HCT116 (cell line): Measurements from ENCODE around the gene TMEM154. TPM values are rescaled to one million over a fixed set of nuclear protein-coding genes. Genes with fewer than 3 reads are reported as not detected.

Experiments
- ATAC-seq: fragments of 200-7000 bp; cut with Tn5 transposase; 2 replicates; pipeline ENCODE4 v1.9.1; 2020; ENCODE audit warnings: mild to moderate bottlenecking, moderate library complexity
- BruUV-seq: library from RNA; stranded (reverse); fragments of 400-500 nt; replicated peaks from 2 replicates; lab custom pipeline; 2021; lab: Mats Ljungman, UMichigan
- CTCF ChIA-PET: fragments of 300-600 bp; sonication (Branson Sonifier 250); formaldehyde crosslinking; loops from one replicate; lab custom pipeline; 2021; ENCODE audit warnings: antibody characterized with exemption; lab: Charles Lee
- POLR2A ChIA-PET: fragments of 300-600, 350-600 bp; sonication (Branson Sonifier 250); formaldehyde crosslinking; loops from one replicate; lab custom pipeline; 2021; ENCODE audit warnings: antibody characterized with exemption; lab: Charles Lee
- RAD21 ChIA-PET, 2 experiments: fragments of 300-600 bp; sonication (Branson Sonifier 250); formaldehyde crosslinking; loops; one replicate each; lab custom pipeline; 2023; ENCODE audit warnings: low total read pairs in 2 of 2; ENCODE audit not compliant: uncharacterized antibody in 2 of 2, unreplicated experiment in 2 of 2, low non-redundant PET in 1 of 2; lab: Charles Lee
- DNase-seq: peaks from one replicate; pipeline ENCODE4 v3.0.0-alpha.2; 2010; ENCODE audit warnings: low read depth, low spot score
- H2AFZ ChIP-seq: fragments of 200-600 bp; shearing (Covaris generic), sonication (generic); 2 replicates; pipeline ENCODE4 v1.6.1; 2017; ENCODE audit warnings: low read depth, mixed run types, mixed read lengths, antibody characterized with exemption, low read length; ENCODE audit not compliant: poor library complexity, severe bottlenecking
- H3K27ac ChIP-seq: 2 replicates; pipeline ENCODE4 v1.5.1; 2012; ENCODE audit warnings: low read depth, low read length
- H3K27me3 ChIP-seq: fragments of 200-600 bp; sonication (generic); 2 replicates; pipeline ENCODE4 v1.6.1; 2016; ENCODE audit warnings: mixed run types, low read length, mixed read lengths; ENCODE audit not compliant: insufficient read depth
- H3K36me3 ChIP-seq, 2 experiments: fragments of 200-500 bp in 1 of 2; fragments of 200-600 bp in 1 of 2; sonication (Bioruptor generic) in 1 of 2; sonication (generic) in 1 of 2; 2 replicates each; pipeline versions ENCODE4 v1.5.1 to v1.6.1; 2014 to 2016; ENCODE audit warnings: low read length in 2 of 2, inconsistent platforms in 1 of 2, mixed read lengths in 1 of 2, mixed run types in 1 of 2; ENCODE audit not compliant: insufficient read depth in 2 of 2, control insufficient read depth in 1 of 2
- H3K4me1 ChIP-seq, 2 experiments: fragments of 200-600 bp in 1 of 2; sonication (generic) in 1 of 2; 2 replicates each; pipeline versions ENCODE4 v1.5.1 to v1.6.1; 2012 to 2017; ENCODE audit warnings: low read length in 2 of 2, inconsistent platforms in 1 of 2, mild to moderate bottlenecking in 1 of 2, mixed read lengths in 1 of 2, mixed run types in 1 of 2, moderate library complexity in 1 of 2; ENCODE audit not compliant: insufficient read depth in 2 of 2, control insufficient read depth in 1 of 2
- H3K4me2 ChIP-seq: fragments of 200-600 bp; sonication (generic); 2 replicates; pipeline ENCODE4 v1.6.1; 2017; ENCODE audit warnings: mixed run types, low read length, mixed read lengths
- H3K4me3 ChIP-seq, 2 experiments: fragments of 200-600 bp in 1 of 2; sonication (generic) in 1 of 2; replicated peaks in 1 of 2; 2 replicates each; pipeline ENCODE4 v1.5.1; 2011 to 2016; ENCODE audit warnings: low read length in 2 of 2, control low read depth in 1 of 2, low read depth in 1 of 2, mild to moderate bottlenecking in 1 of 2, mixed read lengths in 1 of 2, mixed run types in 1 of 2
- H3K79me2 ChIP-seq: fragments of 200-600 bp; sonication (generic); 2 replicates; pipeline ENCODE4 v1.6.1; 2017; ENCODE audit warnings: mild to moderate bottlenecking, mixed run types, low read length, moderate library complexity, mixed read lengths; ENCODE audit not compliant: insufficient read depth
- H3K9ac ChIP-seq: fragments of 200-600 bp; sonication (generic); 2 replicates; pipeline ENCODE4 v1.6.1; 2016; ENCODE audit warnings: low read length, mixed read lengths
- H3K9me2 ChIP-seq: fragments of 200-600 bp; sonication (generic), shearing (Covaris generic); 2 replicates; pipeline ENCODE4 v1.6.1; 2017; ENCODE audit warnings: mixed run types, mild to moderate bottlenecking, moderate library complexity; ENCODE audit not compliant: insufficient read depth
- H3K9me3 ChIP-seq, 2 experiments: fragments of 200-500 bp in 1 of 2; fragments of 200-600 bp in 1 of 2; sonication (Bioruptor generic) in 1 of 2; sonication (generic) in 1 of 2; 2 replicates each; pipeline ENCODE4 v1.6.1; 2014 to 2017; ENCODE audit warnings: low read length in 2 of 2, mixed read lengths in 2 of 2, inconsistent platforms in 1 of 2, low read depth in 1 of 2, mild to moderate bottlenecking in 1 of 2, mixed run types in 1 of 2, moderate library complexity in 1 of 2; ENCODE audit not compliant: control insufficient read depth in 1 of 2, insufficient read depth in 1 of 2
- H4K20me1 ChIP-seq: fragments of 200-600 bp; sonication (generic), shearing (Covaris generic); 2 replicates; pipeline ENCODE4 v1.6.1; 2017; ENCODE audit warnings: mixed run types, mild to moderate bottlenecking, moderate library complexity; ENCODE audit not compliant: insufficient read depth
- CBX3 ChIP-seq: IDR thresholded peaks from 2 replicates; pipeline ENCODE4 v1.6.1; 2012; ENCODE audit warnings: low read depth
- CEBPB ChIP-seq: IDR thresholded peaks from 2 replicates; pipeline ENCODE4 v1.6.1; 2012; ENCODE audit warnings: low read depth
- EGR1 ChIP-seq: IDR thresholded peaks from 2 replicates; pipeline ENCODE4 v1.6.1; 2012; ENCODE audit warnings: low read depth
- ELF1 ChIP-seq: IDR thresholded peaks from 2 replicates; pipeline ENCODE4 v1.6.1; 2012; ENCODE audit warnings: low read depth, borderline replicate concordance
- EZH2 ChIP-seq: fragments of 200-600 bp; sonication (generic); IDR thresholded peaks from 2 replicates; pipeline ENCODE4 v1.6.1; 2017; ENCODE audit warnings: antibody characterized with exemption, mixed run types
- FOSL1 ChIP-seq: IDR thresholded peaks from 2 replicates; pipeline ENCODE4 v1.6.1; 2012; ENCODE audit warnings: low read depth
- JUND ChIP-seq: IDR thresholded peaks from 2 replicates; pipeline ENCODE4 v1.6.1; 2012
- POLR2A ChIP-seq: IDR thresholded peaks from 2 replicates; pipeline ENCODE4 v1.7.0; 2011; ENCODE audit warnings: borderline replicate concordance; ENCODE audit not compliant: insufficient read depth, insufficient read length; ENCODE audit errors: extremely low read depth
- POLR2AphosphoS5 ChIP-seq: IDR thresholded peaks from 2 replicates; pipeline ENCODE4 v1.6.1; 2011; ENCODE audit warnings: mild to moderate bottlenecking, low read depth, low read length, moderate library complexity
- SP1 ChIP-seq: IDR thresholded peaks from 2 replicates; pipeline ENCODE4 v1.6.1; 2012; ENCODE audit warnings: low read depth
- SRF ChIP-seq: IDR thresholded peaks from 2 replicates; pipeline ENCODE4 v1.6.1; 2012; ENCODE audit warnings: low read depth
- TCF7L2 ChIP-seq: IDR thresholded peaks from 2 replicates; pipeline ENCODE4 v1.7.0; 2011; ENCODE audit warnings: borderline replicate concordance, inconsistent platforms; ENCODE audit not compliant: insufficient read depth, insufficient read length; ENCODE audit errors: extremely low read depth
- ZFX ChIP-seq: fragments of 450-650 bp; IDR thresholded peaks from 2 replicates; pipeline ENCODE4 v1.6.1; 2017
- ZNF274 ChIP-seq: fragments of 200-500 bp; sonication (Bioruptor generic); IDR thresholded peaks from 2 replicates; pipeline ENCODE4 v1.6.1; 2014; ENCODE audit warnings: mild to moderate bottlenecking, low read depth, low read length, inconsistent platforms
- intact Hi-C: fragments of 100-400 bp; cut with micrococcal nuclease; formaldehyde crosslinking; loops from 2 replicates; pipeline ENCODE4 v1.10.0; 2022
- total RNA-seq: library from RNA; stranded (reverse); gene quantifications from one replicate; pipeline ENCODE4 v1.2.1, GENCODE V29; 2021; ENCODE audit not compliant: unreplicated experiment
- TF ChIP-seq, protein P1 (sequence below): IDR thresholded peaks from 2 replicates; pipeline ENCODE4 v1.6.1; 2011; ENCODE audit warnings: mild to moderate bottlenecking, low read length, moderate library complexity; ENCODE audit not compliant: insufficient replicate concordance; ENCODE audit errors: extremely low read depth
- TF ChIP-seq, protein P2 (sequence below): IDR thresholded peaks from 2 replicates; pipeline ENCODE4 v1.6.1; 2012
- TF ChIP-seq, protein P3 (sequence below): IDR thresholded peaks from 2 replicates; pipeline ENCODE4 v1.6.1; 2012; ENCODE audit warnings: low read depth
- TF ChIP-seq, protein P4 (sequence below): IDR thresholded peaks from 2 replicates; pipeline ENCODE4 v1.6.1; 2012

Gene TMEM154
- total RNA-seq, 1 experiment from 2014 or later = 2.4 TPM

DNA sequence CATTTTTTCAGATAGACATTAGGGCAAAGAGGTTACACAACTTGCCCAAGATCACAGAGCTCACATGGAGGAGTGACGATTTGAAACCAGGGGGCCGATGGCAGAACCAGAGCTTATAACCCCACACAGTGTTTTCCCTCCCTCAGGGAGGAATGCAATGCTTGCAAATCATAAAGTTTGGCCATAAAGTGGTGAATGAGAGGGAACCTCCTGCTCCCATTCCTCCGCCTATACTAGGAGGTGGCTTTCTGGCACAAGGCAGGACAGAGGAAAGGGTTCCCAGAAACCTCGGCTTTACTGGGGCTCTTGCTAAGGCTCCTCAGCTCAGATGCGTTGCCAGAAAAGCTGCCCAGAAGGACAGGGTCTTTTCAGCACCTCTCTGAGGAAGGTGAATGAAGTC is 19.3 kb downstream of the TMEM154 start:
- RAD21 ChIA-PET = no interaction called here
- Histone ChIP-seq H3K36me3 (no peaks in the 10 kb centered on the region), H3K9me2 (no peaks in the 10 kb centered on the region), H3K4me1 (no peaks in the 10 kb centered on the region), H4K20me1 (no peaks in the 10 kb centered on the region), H3K4me3 (no peak overlapping the region), H3K27ac (no peak overlapping the region), H3K9me3 (peaks cover 0 to 6% of the 10 kb centered on the region in 2 experiments; a peak in 1 of 4 replicates), H3K79me2 (no peaks in the 10 kb centered on the region), H3K4me2 (no peak overlapping the region), H3K9ac (no peak overlapping the region), H2AFZ (no peak overlapping the region), H3K27me3 (no peaks in the 10 kb centered on the region)
- BruUV-seq = no TSS peak
- POLR2A ChIA-PET = no interaction called here
- no peak for TF ChIP-seq EZH2
- no peak for TF ChIP-seq SP1
- TF ChIP-seq CEBPB = no peak
- no peak for TF ChIP-seq EGR1
- TF ChIP-seq, protein P1, sequence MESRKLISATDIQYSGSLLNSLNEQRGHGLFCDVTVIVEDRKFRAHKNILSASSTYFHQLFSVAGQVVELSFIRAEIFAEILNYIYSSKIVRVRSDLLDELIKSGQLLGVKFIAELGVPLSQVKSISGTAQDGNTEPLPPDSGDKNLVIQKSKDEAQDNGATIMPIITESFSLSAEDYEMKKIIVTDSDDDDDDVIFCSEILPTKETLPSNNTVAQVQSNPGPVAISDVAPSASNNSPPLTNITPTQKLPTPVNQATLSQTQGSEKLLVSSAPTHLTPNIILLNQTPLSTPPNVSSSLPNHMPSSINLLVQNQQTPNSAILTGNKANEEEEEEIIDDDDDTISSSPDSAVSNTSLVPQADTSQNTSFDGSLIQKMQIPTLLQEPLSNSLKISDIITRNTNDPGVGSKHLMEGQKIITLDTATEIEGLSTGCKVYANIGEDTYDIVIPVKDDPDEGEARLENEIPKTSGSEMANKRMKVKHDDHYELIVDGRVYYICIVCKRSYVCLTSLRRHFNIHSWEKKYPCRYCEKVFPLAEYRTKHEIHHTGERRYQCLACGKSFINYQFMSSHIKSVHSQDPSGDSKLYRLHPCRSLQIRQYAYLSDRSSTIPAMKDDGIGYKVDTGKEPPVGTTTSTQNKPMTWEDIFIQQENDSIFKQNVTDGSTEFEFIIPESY = no peak
- no peak for TF ChIP-seq POLR2A
- DNase-seq (no peak), ATAC-seq (no peak)
- intact Hi-C loops = no loop called here
- CTCF ChIA-PET = no interaction called here

DNA sequence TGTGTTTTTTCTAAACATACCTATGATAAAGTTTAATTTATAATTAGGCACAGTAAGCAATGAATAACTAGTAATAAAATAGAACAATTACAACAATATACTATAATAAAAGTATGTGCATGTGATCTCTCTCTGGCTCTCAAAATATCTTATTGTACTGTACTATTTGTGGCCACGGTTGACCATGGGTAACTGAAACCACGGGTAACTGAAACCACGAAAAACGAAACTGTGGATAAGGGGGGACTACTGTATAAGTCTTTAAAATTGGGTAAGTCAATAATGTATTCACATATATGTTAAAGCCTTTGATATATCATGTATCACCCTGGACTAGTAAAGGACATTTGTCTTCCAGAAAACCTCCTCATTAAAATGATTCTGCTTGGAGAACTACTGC is 20.0 kb downstream of the TMEM154 start:
- RAD21 ChIA-PET = no interaction called here
- CTCF ChIA-PET = no interaction called here
- BruUV-seq = no TSS peak
- H2AFZ ChIP-seq = no peak overlapping the region
- no peak overlapping the region for H3K4me3 ChIP-seq
- ATAC-seq = no peak
- peaks cover 0 to 6% of the 10 kb centered on the region in 2 experiments; a peak in 1 of 4 replicates for H3K9me3 ChIP-seq
- no peak for DNase-seq
- H3K9me2 ChIP-seq = no peaks in the 10 kb centered on the region
- intact Hi-C loops = no loop called here
- H3K27me3 ChIP-seq = no peaks in the 10 kb centered on the region
- POLR2A ChIA-PET = no interaction called here
- no peaks in the 10 kb centered on the region for H3K36me3 ChIP-seq
- no peaks in the 10 kb centered on the region for H3K79me2 ChIP-seq
- no peaks in the 10 kb centered on the region for H4K20me1 ChIP-seq
- no peak overlapping the region for H3K9ac ChIP-seq
- H3K4me1 ChIP-seq = no peaks in the 10 kb centered on the region
- no peak overlapping the region for H3K4me2 ChIP-seq
- no peak overlapping the region for H3K27ac ChIP-seq
- TF ChIP-seq SRF (no peak), ELF1 (no peak), ZNF274 (no peak), ZFX (no peak), EZH2 (no peak), POLR2A (no peak), CBX3 (no peak), TCF7L2 (no peak), JUND (no peak), POLR2AphosphoS5 (no peak), FOSL1 (no peak)
- TF ChIP-seq, protein P2, sequence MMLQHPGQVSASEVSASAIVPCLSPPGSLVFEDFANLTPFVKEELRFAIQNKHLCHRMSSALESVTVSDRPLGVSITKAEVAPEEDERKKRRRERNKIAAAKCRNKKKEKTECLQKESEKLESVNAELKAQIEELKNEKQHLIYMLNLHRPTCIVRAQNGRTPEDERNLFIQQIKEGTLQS = no peak
- TF ChIP-seq, protein P3, sequence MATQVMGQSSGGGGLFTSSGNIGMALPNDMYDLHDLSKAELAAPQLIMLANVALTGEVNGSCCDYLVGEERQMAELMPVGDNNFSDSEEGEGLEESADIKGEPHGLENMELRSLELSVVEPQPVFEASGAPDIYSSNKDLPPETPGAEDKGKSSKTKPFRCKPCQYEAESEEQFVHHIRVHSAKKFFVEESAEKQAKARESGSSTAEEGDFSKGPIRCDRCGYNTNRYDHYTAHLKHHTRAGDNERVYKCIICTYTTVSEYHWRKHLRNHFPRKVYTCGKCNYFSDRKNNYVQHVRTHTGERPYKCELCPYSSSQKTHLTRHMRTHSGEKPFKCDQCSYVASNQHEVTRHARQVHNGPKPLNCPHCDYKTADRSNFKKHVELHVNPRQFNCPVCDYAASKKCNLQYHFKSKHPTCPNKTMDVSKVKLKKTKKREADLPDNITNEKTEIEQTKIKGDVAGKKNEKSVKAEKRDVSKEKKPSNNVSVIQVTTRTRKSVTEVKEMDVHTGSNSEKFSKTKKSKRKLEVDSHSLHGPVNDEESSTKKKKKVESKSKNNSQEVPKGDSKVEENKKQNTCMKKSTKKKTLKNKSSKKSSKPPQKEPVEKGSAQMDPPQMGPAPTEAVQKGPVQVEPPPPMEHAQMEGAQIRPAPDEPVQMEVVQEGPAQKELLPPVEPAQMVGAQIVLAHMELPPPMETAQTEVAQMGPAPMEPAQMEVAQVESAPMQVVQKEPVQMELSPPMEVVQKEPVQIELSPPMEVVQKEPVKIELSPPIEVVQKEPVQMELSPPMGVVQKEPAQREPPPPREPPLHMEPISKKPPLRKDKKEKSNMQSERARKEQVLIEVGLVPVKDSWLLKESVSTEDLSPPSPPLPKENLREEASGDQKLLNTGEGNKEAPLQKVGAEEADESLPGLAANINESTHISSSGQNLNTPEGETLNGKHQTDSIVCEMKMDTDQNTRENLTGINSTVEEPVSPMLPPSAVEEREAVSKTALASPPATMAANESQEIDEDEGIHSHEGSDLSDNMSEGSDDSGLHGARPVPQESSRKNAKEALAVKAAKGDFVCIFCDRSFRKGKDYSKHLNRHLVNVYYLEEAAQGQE = no peak
- TF ChIP-seq, protein P4, sequence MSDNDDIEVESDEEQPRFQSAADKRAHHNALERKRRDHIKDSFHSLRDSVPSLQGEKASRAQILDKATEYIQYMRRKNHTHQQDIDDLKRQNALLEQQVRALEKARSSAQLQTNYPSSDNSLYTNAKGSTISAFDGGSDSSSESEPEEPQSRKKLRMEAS = no peak
